GM20431 (cell line): ENCODE data around the gene TEAD3.

Source experiments
- in situ Hi-C: fragments of 300-500 bp; cut with MseI, MboI; formaldehyde crosslinking; loops from one replicate; pipeline ENCODE4 v1.15.0; 2020; ENCODE audit warnings: low sequenced_read_pairs; ENCODE audit not compliant: unreplicated experiment

The TEAD3 gene

GRCh38 chr6:35478259-35478658, 18.6 kb downstream of the TEAD3 start:
- in situ Hi-C loops: no loop called here

- in situ Hi-C loops: no loop called here
Measured at GRCh38 chr6:35477551-35478179, 19.2 kb downstream of the TEAD3 start.

GRCh38 chr6:35477028-35477427, 19.9 kb downstream of the TEAD3 start:
- in situ Hi-C loops: no loop called here

- in situ Hi-C loops: no loop called here
Measured at GRCh38 chr6:35476004-35476403, 20.9 kb downstream of the TEAD3 start.

GRCh38 chr6:35475573-35475972, 21.3 kb downstream of the TEAD3 start:
- in situ Hi-C loops: no loop called here

GRCh38 chr6:35474942-35475570, 21.8 kb downstream of the TEAD3 start:
- in situ Hi-C loops: no loop called here

- in situ Hi-C loops: no loop called here
Measured at GRCh38 chr6:35474131-35474941, 22.5 kb downstream of the TEAD3 start.

- in situ Hi-C loops: no loop called here
Measured at GRCh38 chr6:35473850-35474130, 23.1 kb downstream of the TEAD3 start.

- in situ Hi-C loops: no loop called here
Measured at GRCh38 chr6:35473075-35473849, 23.6 kb downstream of the TEAD3 start.

GRCh38 chr6:35471836-35472345, 25.0 kb downstream of the TEAD3 start:
- in situ Hi-C loops: no loop called here

- in situ Hi-C loops: no loop called here
Measured at GRCh38 chr6:35470663-35471120, 26.2 kb downstream of the TEAD3 start.

- in situ Hi-C loops: no loop called here
Measured at GRCh38 chr6:35469751-35470662, 26.9 kb downstream of the TEAD3 start.

- in situ Hi-C loops: no loop called here
Measured at GRCh38 chr6:35468980-35469750, 27.7 kb downstream of the TEAD3 start.

GRCh38 chr6:35468181-35468979, 28.5 kb downstream of the TEAD3 start, which contains the start of gene RPL10A:
TSS of gene RPL10A (plus strand) at chr6:35468401. CDS start at chr6:35468435, 34 bp downstream.
- in situ Hi-C loops: no loop called here

GRCh38 chr6:35465646-35466045, 31.2 kb downstream of the TEAD3 start:
- in situ Hi-C loops: no loop called here

GRCh38 chr6:35463292-35463691, 33.6 kb downstream of the TEAD3 start:
- in situ Hi-C loops: no loop called here

- in situ Hi-C loops: no loop called here
Measured at GRCh38 chr6:35461270-35461669, 35.6 kb downstream of the TEAD3 start.

GRCh38 chr6:35457907-35458306, 39.0 kb downstream of the TEAD3 start:
- in situ Hi-C loops: loop anchor here (10.0 kb wide), 1 partner anchor 113 kb away; the partner anchor contains the start of gene PPARD
